Sigmoid colon (tissue), 3 donors: ENCODE results near the gene MITF.

Experiments used
- POLR2A ChIP-seq, 2 donors: fragments of 450-650 bp; IDR thresholded peaks; one replicate each; pipeline ENCODE4 v1.6.1; 2016; ENCODE audit warnings: antibody characterized with exemption in 2 of 2, mild to moderate bottlenecking in 2 of 2, moderate library complexity in 2 of 2
- TF ChIP-seq, protein P1 (sequence below), 4 experiments: fragments of 450-650 bp in 3 of 4; fragments of 200-600 bp in 1 of 4; IDR thresholded peaks; one replicate each; pipeline ENCODE4 v1.5.1; 2016 to 2019; ENCODE audit warnings: antibody characterized with exemption in 4 of 4, mild to moderate bottlenecking in 3 of 4, moderate library complexity in 2 of 4

- no peak for TF ChIP-seq POLR2A (IDR thresholded peaks at IDR 0.05)
- TF ChIP-seq, protein P1, sequence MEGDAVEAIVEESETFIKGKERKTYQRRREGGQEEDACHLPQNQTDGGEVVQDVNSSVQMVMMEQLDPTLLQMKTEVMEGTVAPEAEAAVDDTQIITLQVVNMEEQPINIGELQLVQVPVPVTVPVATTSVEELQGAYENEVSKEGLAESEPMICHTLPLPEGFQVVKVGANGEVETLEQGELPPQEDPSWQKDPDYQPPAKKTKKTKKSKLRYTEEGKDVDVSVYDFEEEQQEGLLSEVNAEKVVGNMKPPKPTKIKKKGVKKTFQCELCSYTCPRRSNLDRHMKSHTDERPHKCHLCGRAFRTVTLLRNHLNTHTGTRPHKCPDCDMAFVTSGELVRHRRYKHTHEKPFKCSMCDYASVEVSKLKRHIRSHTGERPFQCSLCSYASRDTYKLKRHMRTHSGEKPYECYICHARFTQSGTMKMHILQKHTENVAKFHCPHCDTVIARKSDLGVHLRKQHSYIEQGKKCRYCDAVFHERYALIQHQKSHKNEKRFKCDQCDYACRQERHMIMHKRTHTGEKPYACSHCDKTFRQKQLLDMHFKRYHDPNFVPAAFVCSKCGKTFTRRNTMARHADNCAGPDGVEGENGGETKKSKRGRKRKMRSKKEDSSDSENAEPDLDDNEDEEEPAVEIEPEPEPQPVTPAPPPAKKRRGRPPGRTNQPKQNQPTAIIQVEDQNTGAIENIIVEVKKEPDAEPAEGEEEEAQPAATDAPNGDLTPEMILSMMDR (IDR thresholded peaks at IDR 0.05), result no peak
Observed at GRCh38 chr3:69764121-69764741, 25.0 kb downstream of the MITF start.
